ENCODE results near the gene WSB1.
"Not testable (repeated sequence)": the region's sequence is repeated elsewhere in the genome, so short reads cannot be mapped to it uniquely, and the experiment has no call there.

The WSB1 gene

DNA sequence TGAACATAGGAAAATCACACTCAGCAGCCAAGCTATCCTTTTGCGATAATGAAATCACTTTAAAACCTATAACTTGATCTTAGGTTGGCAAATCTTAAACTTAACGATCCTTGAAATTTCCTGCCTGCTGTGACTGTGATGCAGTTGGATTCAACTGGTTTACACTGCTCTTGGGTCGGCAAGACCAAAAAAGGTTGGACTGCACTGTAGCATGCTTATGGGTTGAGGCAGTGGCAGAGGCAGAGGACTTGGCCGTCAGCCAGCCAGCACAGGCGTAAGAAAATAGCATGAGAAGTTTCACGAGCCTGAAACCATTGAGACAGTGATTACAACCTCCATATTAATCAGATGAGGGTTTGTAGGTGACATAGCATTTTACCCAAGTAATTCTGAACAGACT is 21.4 kb downstream of the WSB1 start:
- no peak overlapping the region for H3K4me3 ChIP-seq (ENCODE audit: low read depth, low read length)

DNA sequence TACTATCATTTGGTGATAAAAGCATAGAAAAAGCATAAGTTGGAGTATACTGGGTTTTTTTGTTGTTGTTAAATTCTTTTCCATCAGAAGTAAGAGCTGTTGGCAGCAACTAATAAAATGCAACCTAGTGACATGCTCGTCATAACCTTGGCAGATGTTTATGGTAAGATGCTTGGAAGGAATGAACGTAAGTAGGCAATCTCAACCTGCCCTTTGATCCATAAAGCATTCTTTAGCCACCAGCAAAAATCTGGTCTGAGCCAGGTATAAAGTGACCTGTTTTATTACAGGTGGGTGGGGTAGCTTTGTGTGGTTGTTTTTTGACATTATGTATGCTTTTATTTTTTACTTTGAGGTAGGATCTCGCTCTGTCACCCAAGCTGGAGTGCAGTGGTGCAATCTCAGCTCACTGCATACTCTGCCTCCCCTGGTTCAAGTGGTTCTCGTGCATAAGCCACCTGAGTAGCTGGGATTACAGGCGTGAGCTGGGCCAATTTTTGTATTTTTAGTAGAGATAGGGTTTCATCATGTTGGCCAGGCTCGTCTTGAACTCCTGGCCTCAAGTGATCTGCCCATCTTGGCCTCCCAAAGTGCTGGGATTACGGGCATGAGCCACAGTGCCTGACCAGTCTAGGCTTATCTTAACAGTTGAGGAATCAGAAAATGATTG is 22.0 kb downstream of the WSB1 start:
- H3K4me3 ChIP-seq (ENCODE audit: low read depth, low read length), result no peak overlapping the region

DNA sequence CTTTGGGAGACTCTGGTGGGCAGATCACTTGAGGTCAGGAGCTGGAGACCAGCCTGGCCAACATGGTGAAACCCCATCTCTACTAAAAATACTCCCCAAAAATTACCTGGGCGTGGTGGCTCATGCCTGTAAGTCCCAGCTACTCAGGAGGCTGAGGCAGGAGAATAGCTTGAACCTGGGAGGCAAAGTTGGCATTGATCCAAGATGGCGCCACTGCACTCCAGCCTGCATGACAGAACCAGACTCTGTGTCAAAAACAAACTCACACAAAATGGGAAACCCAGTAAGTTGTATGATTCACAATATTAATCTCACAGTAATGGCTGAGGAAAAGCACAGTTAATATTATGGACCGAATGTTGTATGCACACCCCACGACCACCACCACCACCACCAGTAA is 24.3 kb downstream of the WSB1 start:
- no peak overlapping the region for H3K4me3 ChIP-seq (ENCODE audit: low read depth, low read length)

DNA sequence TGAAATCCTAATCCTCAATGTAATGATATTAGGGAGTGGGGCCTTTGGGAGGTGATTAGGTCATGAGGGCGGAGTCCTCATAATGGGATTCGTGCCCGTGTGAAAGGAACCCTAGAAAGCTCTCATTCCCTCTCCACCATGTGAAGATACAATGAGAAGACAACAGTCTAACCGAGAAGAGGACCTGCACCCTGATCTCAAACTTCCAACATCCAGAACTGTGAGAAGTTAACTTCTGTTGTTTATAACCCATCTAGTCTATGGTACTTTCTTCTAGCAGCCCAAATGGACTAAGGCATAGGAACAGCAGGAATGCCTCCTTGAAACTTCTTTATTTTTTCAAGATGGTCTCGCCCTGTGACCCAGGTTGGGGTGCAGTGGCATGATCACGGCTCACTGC is 24.7 kb downstream of the WSB1 start:
- no peak overlapping the region for H3K4me3 ChIP-seq (ENCODE audit: low read depth, low read length)

DNA sequence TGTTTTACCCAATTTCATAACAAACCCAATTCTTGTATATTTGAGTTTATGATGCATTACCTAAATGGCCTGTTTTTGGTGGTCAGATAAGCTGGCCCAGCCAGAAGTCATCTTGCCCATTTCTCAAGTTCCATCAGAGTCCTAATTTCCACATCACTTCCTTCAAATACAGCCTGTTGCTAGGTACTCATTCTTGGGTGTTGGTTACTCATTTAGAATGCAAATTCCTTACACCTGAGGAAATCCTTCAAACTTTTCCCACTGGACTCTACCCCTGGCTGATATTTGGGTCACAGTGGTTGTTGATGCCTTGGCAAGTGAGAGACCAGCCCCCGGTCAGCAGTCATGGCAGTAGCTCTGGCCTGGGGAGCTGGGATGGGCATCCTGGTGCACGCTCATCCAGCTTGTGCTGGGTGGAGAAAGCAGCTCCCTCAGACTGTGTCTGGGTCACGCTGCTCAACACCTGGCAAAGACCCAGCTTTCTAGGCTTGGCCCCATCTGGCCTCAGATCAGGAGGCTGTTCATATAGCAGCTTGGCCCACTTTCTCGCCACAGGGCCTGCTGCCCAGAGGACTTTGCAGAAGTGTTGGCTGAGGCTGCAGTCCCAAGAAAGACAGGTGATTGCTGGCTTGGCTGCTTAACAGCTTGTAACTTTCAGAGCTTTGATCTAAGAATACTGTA is 25.8 kb downstream of the WSB1 start:
- no peak overlapping the region for H3K4me3 ChIP-seq (ENCODE audit: low read depth, low read length)

DNA sequence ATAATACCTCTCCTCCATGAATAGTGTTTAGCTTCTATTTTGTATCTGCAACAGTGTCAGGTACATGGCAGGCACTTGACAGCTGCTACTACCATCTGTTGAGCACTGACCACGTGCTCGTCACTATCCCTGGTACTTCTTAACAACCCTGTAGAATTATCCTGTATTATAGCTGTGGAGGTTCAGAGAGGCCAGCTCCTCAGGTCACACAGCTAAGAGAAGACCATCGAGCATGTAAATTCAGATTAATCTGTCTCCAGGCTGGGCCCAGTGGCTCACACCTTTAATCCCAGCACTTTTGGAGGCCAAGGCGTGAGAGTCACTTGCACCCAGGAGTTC is 26.3 kb downstream of the WSB1 start:
- H3K4me3 ChIP-seq (ENCODE audit: low read depth, low read length), result no peak overlapping the region

DNA sequence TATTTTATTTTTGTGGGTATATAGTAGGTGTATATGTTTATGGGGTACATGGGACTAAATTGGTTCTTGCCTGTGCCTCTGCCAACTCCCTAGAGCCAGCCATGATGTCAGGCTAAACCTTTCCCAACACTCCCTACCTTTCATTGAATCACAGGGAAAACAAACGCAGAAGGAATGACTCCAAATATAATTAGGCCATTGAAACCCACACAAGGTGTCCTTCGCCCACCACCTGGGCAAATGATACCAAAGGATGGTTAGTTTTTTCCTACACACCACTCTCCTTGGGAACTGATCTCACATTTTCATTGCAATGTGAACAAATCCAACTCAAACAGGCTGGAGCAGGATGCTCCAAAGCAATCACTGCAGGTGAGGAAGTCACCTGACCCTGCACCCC is 27.5 kb downstream of the WSB1 start:
- H3K4me3 ChIP-seq (ENCODE audit: low read depth, low read length), result no peak overlapping the region

DNA sequence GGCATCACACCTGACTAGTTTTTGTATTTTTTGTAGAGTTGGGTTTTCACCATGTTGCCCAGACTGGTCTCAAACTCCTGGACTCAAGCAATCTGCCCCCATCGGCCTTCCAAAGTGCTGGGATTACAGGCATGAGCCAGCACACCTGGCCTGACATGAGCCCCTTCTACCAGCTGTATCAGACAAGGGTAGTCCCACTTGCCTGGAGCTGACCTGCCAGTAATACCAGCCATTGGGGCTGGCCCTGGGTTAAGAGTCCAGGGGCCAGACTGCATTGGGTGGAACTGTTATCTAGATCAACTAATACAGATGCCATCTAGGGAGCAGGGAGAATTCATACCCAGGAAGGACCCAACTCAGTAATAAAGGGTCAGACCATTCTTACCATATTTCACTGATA is 28.1 kb downstream of the WSB1 start:
- no peak overlapping the region for H3K4me3 ChIP-seq (ENCODE audit: low read depth, low read length)

DNA sequence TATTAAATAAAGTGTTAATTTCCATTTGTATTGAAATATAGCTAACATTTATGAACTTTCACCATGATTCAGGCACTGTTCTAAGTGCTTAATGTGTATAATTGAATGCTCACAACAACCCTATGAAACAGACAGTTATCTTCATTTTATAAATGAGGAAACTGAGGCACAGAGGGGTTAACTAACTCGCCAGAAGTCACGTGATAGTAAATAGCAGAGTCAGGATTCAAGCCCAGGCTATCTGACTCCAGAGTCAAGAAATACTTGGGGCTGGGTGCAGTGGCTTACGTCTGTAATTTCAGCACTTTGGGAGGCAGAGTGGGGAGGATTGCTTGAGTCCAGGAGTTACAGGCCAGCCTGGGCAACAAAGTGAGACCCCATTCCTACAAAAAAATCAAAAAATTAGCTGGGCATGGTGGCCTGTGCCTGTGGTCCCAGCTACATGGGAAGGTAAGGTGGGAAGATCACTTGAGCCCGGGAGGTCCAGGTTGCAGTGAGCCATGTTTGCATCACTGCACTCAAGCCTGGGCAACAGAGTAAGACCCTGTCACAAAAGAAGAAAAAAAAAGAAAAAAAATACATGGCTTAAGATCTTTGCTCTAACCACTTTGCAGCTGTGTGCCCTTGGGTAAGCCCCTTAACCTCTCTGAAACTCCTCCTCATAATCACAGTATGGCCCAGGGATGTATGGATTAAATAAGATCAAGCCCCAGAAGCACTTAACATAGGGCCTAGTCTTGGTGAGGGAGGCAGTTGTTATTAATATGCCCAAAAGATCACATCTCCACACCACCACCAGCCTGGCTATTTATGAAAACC is 29.0 kb downstream of the WSB1 start:
- H3K4me3 ChIP-seq (ENCODE audit: low read depth, low read length), result no peak overlapping the region

DNA sequence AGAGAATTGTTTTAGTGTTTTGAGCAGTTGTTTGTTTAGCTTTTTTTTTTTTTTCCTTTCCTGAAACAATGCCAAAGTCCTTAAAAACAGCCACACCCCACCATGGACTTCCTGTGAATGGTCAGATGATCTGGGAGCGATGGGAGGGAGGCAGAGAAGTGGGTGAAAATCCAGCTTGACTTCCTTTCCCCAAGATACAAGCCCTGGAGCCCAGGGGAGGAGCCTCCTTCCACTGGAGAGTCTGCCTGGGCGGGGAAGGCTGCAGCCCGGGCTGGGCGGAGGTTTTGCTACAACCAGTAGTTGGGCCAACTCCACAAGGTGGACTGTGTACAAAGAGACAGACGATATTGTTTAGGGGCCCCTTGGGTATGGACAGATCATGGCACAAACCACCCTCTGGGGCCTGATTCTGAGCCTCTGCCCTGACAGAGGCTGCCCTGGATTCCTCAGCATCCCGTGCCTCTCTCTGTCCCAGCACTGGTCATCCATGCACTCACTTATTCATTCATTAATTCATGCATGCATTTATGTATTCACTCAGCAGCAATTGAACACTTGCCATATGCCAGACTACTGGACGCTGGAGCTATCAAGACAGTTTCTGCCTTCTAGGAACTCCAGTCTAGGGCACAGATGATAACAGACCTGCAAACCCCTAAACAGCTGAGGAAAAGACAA is 29.8 kb downstream of the WSB1 start:
- no peak overlapping the region for H3K4me3 ChIP-seq (ENCODE audit: low read depth, low read length)

DNA sequence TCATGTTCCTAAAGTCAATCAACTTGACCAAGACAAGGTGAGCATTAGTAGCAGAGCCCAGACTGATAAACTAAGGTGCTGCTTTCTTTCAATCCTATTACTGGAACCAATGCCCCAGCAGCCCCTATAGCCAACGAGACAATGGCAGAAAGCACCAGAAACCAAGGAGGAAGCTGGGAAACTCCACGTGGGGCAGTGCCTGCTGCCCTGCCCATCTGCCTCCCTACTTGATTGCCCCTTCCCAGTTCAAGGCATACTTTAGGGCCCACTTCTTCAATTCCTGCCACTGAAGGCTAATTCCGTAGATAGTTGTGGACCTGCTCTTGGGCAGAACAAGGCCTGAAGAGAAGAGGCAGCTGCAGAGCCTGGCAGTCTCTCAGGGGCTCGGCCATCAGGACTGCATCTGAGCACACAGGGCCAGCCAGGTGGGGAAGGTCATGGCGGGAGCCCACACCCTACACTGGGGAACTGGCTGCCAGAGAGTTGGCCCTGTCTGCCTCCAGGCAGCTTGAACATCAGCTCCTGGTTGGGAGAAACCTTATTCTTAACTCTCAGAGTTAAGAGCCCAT is 30.9 kb downstream of the WSB1 start:
- no peak overlapping the region for H3K4me3 ChIP-seq (ENCODE audit: low read depth, low read length)

DNA sequence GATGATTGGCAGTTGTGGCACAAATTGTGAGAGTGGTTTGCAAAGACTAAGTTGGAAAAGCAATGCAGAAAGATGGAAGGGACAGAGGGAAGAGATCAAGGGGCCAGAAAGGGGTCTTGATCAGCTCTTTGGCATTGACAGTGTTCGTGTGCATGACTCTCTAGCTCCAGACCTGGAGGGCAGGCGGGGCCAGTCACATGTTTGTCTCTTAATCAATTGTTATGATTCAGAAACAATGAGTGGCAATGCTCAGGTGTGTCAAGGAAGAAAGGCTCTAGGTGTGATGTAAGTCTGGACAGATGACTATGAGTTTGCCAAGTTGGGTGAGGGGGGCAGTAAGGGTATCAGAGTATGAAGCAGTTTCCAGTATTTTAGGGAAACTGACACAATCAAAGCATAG is 32.1 kb downstream of the WSB1 start:
- no peak overlapping the region for H3K4me3 ChIP-seq (ENCODE audit: low read depth, low read length)

DNA sequence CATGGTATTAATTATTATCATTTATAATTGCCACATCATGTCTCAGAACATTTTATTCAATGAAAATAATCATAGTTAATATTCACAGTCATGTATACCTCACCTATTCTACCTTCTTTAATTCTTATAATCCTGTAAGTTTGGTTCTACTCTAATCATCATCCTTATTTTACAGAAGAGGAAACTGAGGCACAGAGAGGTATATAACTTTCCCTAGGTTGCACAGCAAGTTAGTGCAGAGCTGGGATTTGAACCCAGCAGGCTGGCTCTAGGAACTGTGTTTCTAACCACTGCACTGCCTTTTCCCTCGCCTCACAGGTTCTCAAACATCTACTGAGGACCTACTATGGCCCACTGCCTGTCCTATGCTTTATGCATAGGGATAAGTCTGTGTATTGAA is 32.7 kb downstream of the WSB1 start:
- no peak overlapping the region for H3K4me3 ChIP-seq (ENCODE audit: low read depth, low read length)

DNA sequence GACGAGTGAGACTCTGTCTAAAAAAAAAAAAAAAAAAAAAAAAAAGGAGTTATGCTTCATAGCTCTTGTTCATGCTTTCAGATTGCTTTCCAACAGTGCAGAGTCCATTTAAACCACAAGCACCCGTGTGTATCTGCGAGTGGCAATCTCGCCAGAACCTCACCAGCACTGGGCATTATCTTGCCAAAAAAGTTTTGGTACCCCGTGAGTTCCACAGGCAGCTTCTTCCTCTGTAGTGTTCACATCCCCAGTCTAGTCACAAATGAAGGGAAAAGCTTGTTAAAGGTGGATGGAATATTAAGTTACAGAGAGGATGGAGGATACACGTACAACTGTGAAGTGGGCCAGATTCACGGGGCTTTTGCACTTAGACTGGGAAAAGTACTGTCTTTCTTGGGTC is 33.5 kb downstream of the WSB1 start:
- no peak overlapping the region for H3K4me3 ChIP-seq (ENCODE audit: low read depth, low read length)

DNA sequence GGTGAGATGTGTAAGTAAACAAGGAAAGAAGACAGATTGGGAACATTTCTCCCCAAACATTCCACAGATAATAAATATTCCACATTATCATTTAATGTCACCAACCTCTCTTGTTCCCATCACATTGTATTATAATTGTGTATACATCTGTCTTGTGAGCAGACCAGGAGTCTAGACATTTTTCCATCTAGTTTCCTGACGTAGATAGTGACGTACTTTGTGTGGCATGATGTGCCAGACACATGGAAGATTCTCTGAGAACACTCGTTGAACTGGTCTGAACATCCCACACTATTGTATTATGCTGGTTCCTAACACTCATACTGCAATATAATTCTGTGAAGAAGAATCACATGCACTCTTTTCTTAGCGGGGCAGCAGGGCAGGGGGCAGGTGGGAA is 34.0 kb downstream of the WSB1 start:
- no peak overlapping the region for H3K4me3 ChIP-seq (ENCODE audit: low read depth, low read length)

DNA sequence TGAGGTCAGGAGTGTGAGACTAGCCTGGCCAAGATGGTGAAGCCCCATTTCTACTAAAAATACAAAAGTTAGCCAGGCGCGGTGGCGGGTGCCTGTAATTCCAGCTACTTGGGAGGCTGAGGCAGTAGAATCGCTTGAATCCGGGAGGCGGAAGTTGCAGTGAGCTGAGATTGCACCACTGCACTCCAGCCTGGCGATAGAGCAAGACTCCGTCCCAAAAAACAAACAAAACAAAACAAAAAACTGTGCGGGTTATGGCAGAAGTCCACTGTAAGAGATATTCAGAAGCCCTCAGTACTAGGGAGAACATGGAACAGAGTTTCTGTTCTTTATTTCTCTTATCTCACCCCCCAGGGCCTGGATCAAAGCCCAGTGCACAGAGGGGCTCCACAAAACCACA is 34.8 kb downstream of the WSB1 start:
- H3K4me3 ChIP-seq (ENCODE audit: low read depth, low read length), result not testable (repeated sequence)

DNA sequence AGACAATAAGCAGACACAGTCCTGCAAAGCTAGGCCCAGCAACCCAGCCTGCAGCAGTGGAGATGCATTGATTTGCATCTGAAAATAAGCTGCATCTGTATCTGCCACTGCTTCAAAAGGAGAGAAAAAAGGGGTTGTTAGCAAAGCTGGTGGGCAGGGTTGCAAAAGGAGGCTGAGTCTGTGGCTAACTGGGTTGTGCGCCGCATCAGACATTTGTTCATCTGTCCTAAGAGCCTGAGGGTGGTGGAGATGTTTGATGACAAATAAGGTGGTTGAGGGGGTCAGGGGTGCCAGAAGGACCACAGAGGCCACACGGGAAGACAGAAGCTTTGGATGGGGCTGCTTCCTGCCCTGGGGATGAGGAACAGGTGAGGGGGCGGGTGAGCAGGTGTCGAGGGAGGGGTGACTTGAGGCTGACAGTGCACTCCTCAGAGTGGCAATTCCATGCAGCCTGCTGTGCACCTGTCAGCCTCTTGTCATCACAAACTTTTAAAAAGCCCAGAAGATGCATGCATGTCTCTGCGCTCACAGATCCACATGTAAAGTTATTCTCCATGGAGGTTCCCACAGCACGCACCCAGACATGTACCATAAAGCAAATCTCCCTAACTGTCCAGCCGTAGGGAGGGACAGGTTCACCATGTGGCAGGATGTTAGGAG is 35.4 kb downstream of the WSB1 start:
- H3K4me3 ChIP-seq (ENCODE audit: low read depth, low read length), result no peak overlapping the region

DNA sequence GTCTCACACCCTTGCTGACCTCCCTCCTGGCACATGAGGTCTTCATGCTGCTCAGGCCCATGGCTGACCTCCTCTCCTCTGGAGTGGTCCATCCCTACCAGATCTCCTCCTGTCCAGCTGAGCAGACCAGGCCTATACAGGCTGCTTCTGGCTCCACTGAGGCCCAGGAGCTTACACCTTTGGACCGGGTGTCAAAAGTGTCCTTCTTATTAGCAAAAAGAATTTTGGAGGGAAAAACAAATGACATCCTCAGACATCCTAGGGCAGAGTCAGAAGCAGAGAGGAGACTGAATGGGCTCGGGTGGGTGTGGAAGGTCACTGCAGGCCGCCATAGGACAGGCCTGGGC is 38.1 kb downstream of the WSB1 start:
- H3K4me3 ChIP-seq (ENCODE audit: low read depth, low read length), result no peak overlapping the region

DNA sequence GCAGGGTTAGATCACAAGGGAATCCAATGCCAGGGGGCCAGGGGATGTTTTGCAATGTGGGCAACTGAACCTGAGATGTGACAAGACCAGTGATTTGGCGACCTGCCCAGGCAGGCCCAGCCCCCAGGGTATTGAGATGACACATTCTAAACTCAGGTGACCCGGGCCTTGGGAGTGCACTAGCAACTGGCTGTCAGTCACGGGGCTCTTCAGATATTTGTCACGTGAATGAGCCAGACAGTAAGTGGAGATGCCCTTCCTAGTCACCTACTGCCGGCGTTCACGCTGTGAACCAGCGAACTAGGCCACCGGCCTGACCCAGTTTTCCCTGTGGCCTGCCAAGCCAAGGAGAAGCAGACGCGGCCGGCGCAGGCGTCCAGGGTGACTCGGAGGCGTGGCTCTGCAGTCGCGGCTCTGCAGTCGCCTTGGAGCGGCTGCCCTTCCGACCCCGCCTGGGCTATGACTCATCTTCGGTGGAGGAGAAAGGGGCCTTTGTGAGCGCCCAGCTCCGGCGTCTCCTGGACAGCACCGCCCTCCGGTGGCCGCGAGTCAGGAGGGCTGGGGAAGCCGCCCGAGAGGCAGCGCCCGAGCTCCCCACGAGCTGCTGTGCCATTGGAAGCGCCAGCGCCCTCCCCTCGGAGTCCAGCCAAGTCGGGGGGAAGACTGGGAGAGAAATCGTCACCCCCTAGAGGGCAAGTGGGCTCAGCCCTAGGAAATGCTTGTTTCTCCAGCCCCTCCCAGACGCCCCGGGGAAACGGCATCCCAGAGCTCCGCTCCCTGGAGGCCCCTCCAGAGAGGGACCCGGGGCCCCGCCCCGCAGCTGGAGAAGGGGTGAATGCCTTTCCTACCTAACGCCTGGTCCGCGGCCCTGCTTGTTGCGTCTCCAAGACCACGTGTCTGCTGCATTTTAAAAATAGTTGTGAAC is 38.8 kb downstream of the WSB1 start:
- peak overlapping the region; percentile 27 for H3K4me3 ChIP-seq (ENCODE audit: low read depth, low read length)

DNA sequence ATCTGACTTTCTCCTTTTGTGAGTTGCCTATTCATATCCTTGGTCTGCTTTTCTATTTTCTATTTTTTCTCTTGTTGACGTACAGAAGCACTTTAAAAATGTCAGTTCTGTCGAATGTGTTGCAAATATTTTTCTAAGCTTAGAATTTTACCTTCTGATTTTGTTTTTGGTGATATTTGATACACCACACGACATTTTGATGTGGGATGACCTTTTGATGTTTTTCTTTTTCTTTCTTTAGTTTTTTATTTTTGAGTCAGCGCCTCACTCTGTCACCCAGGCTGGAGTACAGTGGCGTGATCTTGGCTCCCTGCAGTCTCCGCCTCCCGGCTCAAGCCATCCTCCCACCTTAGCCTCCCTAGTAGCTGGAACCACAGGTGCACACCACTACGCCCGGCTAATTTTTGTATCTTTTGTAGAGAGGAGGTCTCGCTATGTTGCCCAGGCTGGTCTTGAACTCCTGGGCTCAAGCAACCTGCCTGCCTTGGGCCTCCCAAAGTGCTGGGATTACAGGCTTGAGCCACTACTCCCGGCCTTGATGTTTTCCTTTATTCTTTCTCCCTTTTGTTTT is 39.6 kb downstream of the WSB1 start:
- H3K4me3 ChIP-seq (ENCODE audit: low read depth, low read length), result peak overlapping the region; percentile 27

Measured in iPS-11a (cell line).